IPS-18c (cell line): ENCODE measurements around the gene PMS1.
"Not testable (repeated sequence)": the region's sequence is repeated elsewhere in the genome, so short reads cannot be mapped to it uniquely, and the experiment has no call there.

Experiments used
- H3K4me3 ChIP-seq: 2 replicates; pipeline ENCODE4 v1.7.0; 2013; ENCODE audit warnings: low read depth, mild to moderate bottlenecking, low read length, moderate library complexity; ENCODE audit not compliant: insufficient read depth
- H3K9me3 ChIP-seq: one replicate; pipeline ENCODE4 v1.6.1; 2013; ENCODE audit warnings: mild to moderate bottlenecking, low read length, moderate library complexity; ENCODE audit not compliant: control insufficient read depth, insufficient read depth

PMS1 gene

DNA sequence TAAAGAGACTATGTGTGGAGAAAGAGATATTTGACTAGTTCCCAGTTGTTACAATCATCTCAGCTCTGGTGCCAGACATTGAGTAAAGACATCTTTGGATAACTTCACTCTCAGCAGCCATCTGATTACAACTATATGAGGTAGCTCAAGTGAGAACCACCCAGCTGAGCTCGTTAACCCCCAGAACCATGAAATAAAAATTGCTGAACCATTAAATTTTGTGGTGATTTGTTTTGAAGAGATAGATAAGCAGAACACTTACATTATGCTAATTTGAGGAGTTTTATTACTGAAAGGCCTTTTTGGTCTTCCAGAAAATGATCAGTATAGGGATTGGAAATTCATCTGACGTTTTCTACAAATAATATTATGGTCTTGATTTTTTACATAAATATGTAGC, 101.1 kb downstream of the PMS1 start:
- no peak overlapping the region for H3K4me3 ChIP-seq
- H3K9me3 ChIP-seq: no peaks in the 10 kb centered on the region

DNA sequence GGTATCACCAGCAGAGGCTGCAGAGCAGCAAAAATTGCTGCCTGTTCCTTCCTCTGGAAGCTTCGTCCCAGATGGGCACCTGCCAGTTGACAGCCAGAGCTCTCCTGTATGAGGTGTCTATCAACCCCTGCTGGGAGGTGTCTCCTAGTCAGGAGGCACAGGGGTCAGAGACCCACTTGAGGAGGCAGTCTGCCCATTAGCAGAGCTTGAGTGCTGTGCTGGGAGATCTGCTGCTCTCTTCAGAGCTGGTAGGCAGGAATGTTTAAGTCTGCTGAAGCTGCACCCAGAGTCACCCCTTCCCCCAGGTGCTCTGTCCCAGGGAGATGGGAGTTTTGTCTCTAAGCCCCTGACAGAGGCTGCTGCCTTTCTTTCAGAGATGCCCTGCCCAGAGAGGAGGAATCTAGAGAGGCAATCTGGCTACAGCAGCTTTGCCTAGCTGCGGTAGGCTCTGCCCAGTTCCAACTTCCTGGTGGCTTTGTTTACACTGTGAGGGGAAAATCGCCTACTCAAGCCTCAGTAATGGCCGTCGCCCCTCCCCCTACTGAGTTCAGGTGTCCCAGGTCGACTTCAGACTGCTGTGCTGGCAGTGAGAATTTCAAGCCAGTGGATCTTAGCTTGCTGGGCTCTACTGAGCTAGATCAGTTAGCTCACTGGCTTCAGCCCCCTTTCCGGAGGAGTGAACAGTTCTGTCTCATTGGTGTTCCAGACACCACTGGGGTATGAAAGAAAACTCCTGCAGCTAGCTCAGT, 108.5 kb downstream of the PMS1 start:
- not testable (repeated sequence) for H3K9me3 ChIP-seq, H3K4me3 ChIP-seq

- H3K4me3 ChIP-seq: no peak overlapping the region
- no peaks in the 10 kb centered on the region for H3K9me3 ChIP-seq
Measured at GRCh38 chr2:189896809-189897208, 112.6 kb downstream of the PMS1 start.

- no peak overlapping the region for H3K4me3 ChIP-seq
- no peaks in the 10 kb centered on the region for H3K9me3 ChIP-seq
Measured at GRCh38 chr2:189899101-189899500, 114.9 kb downstream of the PMS1 start.

- no peaks in the 10 kb centered on the region for H3K9me3 ChIP-seq
- H3K4me3 ChIP-seq: no peak overlapping the region
Measured at GRCh38 chr2:189900726-189901125, 116.5 kb downstream of the PMS1 start.

- Histone ChIP-seq H3K4me3 (no peak overlapping the region), H3K9me3 (no peaks in the 10 kb centered on the region)
Measured at GRCh38 chr2:189901664-189902063, 117.4 kb downstream of the PMS1 start.

DNA sequence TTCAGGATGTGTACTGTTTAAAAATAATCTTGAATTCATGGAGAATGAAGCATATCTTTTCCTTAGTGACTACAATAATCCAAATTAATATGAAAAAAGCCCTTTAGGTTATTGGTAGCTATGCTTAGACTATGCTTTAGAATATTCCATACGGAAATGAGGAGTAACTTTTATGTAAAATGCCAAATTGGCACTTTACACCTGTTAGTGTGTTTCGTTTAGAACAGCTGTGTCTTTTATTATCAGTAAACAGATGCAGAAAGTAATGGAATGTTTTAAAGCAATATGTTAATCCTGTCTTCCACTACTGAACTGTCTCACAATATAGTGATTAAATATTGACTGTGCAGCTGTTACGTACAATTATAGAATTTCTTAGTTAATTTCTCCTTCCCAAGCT, 129.6 kb downstream of the PMS1 start:
- no peak overlapping the region for H3K4me3 ChIP-seq
- H3K9me3 ChIP-seq: no peaks in the 10 kb centered on the region

DNA sequence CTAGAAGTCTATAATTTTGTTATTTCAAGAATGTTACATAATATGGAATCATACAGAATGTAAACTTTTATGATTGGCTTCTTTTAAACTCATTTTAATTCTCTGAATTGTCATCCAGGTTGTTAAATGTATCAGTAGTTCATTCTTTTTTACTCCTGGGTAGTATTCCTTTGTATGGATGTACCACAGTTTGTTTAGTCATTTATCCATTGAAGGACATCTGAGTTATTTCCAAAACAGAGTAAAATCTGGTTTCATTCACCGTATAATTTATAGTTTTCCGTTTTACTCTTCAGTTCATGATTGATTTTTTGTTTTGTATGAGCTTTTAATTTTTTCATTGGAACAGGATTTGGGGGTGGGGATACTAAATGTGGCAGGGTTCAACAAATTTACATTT, 132.4 kb downstream of the PMS1 start:
- Histone ChIP-seq H3K4me3 (no peak overlapping the region), H3K9me3 (no peaks in the 10 kb centered on the region)
